Activated B cell treated with CpG ODN at 0.5 μM for 24 hours (primary cell): Measurements from ENCODE around the gene SPDYE17. TPM values are rescaled to one million over a fixed set of nuclear protein-coding genes. Genes with fewer than 3 reads are reported as not detected.

Source experiments
- total RNA-seq: library from RNA; stranded (reverse); gene quantifications from 2 replicates; pipeline ENCODE4 v1.2.3, GENCODE V29; 2022

SPDYE17 gene
- total RNA-seq, 1 donor from 2014 or later = not detected

Other genes with a start within 250 kb of the SPDYE17 start
- gene SPDYE18, start 30.2 kb upstream of the SPDYE17 start, total RNA-seq = 0.71 TPM in 2 replicates
- gene CCDC146, start 90.3 kb upstream of the SPDYE17 start, total RNA-seq = 3.5 TPM in 2 replicates
- 5.7 and 6.7 TPM in 2 replicates for gene FGL2, start 167.5 kb upstream of the SPDYE17 start, total RNA-seq